Mesenchymal stem cell (in vitro differentiated cells and primary cell): Measurements from ENCODE around the gene KIF13A.
"Not testable (repeated sequence)": the region's sequence is repeated elsewhere in the genome, so short reads cannot be mapped to it uniquely, and the experiment has no call there.

ENCODE experiments used
- DNase-seq: peaks from one replicate; pipeline ENCODE4 v3.0.0-alpha.2; 2013
- H2AFZ ChIP-seq: one replicate; pipeline ENCODE4 v1.6.1; 2013; ENCODE audit warnings: low read depth, mild to moderate bottlenecking, control low read depth, inconsistent platforms, low read length, moderate library complexity
- H2AK5ac ChIP-seq: 2 replicates; pipeline ENCODE4 v1.6.1; 2013; ENCODE audit warnings: low read length, moderate library complexity, mild to moderate bottlenecking, inconsistent platforms; ENCODE audit not compliant: severe bottlenecking
- H2BK120ac ChIP-seq: one replicate; pipeline ENCODE4 v1.6.1; 2013; ENCODE audit warnings: low read depth, mild to moderate bottlenecking, inconsistent platforms, low read length, moderate library complexity
- H2BK12ac ChIP-seq, 2 experiments: one replicate each; pipeline ENCODE4 v1.6.1; 2013; ENCODE audit warnings: inconsistent platforms in 2 of 2, low read length in 2 of 2, mild to moderate bottlenecking in 2 of 2, moderate library complexity in 2 of 2, control low read depth in 1 of 2
- H2BK15ac ChIP-seq: one replicate; pipeline ENCODE4 v1.6.1; 2013; ENCODE audit warnings: mild to moderate bottlenecking, low read depth, inconsistent platforms; ENCODE audit not compliant: poor library complexity, severe bottlenecking
- H2BK5ac ChIP-seq: 2 replicates; pipeline ENCODE4 v1.6.1; 2013; ENCODE audit warnings: low read depth, mild to moderate bottlenecking, low read length, control low read depth, inconsistent platforms; ENCODE audit not compliant: poor library complexity, severe bottlenecking
- H3K14ac ChIP-seq, 2 experiments: one replicate each; pipeline ENCODE4 v1.6.1; 2013; ENCODE audit warnings: inconsistent platforms in 2 of 2, low read length in 2 of 2, control low read depth in 1 of 2, mild to moderate bottlenecking in 1 of 2, moderate library complexity in 1 of 2
- H3K18ac ChIP-seq, 2 experiments: one replicate each; pipeline ENCODE4 v1.6.1; 2013; ENCODE audit warnings: inconsistent platforms in 2 of 2, low read length in 2 of 2, control low read depth in 1 of 2, low read depth in 1 of 2, mild to moderate bottlenecking in 1 of 2
- H3K23ac ChIP-seq, 2 experiments: one replicate each; pipeline ENCODE4 v1.6.1; 2013; ENCODE audit warnings: inconsistent platforms in 2 of 2, low read length in 2 of 2, mild to moderate bottlenecking in 2 of 2, moderate library complexity in 2 of 2, control low read depth in 1 of 2
- H3K27ac ChIP-seq: 2 replicates; pipeline ENCODE4 v1.5.1; 2013; ENCODE audit warnings: mild to moderate bottlenecking, moderate library complexity, low read length, control low read depth, inconsistent platforms; ENCODE audit not compliant: poor library complexity, severe bottlenecking
- H3K27me3 ChIP-seq, 2 experiments: 2 replicates each; pipeline versions ENCODE4 v1.6.1 to v1.7.0; 2013; ENCODE audit warnings: low read length in 2 of 2, mild to moderate bottlenecking in 2 of 2, moderate library complexity in 2 of 2, control low read depth in 1 of 2, inconsistent platforms in 1 of 2; ENCODE audit not compliant: control insufficient read depth in 1 of 2, insufficient read depth in 1 of 2
- H3K36me3 ChIP-seq, 2 experiments: 2 replicates each; pipeline versions ENCODE4 v1.6.1 to v1.7.0; 2013; ENCODE audit warnings: low read length in 2 of 2, control low read depth in 1 of 2, inconsistent platforms in 1 of 2, low read depth in 1 of 2, mild to moderate bottlenecking in 1 of 2; ENCODE audit not compliant: insufficient read depth in 2 of 2, control insufficient read depth in 1 of 2
- H3K4ac ChIP-seq, 2 experiments: one replicate each; pipeline ENCODE4 v1.6.1; 2013; ENCODE audit warnings: inconsistent platforms in 2 of 2, low read length in 2 of 2, mild to moderate bottlenecking in 2 of 2, moderate library complexity in 2 of 2, control low read depth in 1 of 2, low read depth in 1 of 2
- H3K4me1 ChIP-seq: 2 replicates; pipeline ENCODE4 v1.6.1; 2013; ENCODE audit warnings: low read depth, low read length, control low read depth; ENCODE audit not compliant: control insufficient read depth, insufficient read depth
- H3K4me2 ChIP-seq: 2 replicates; pipeline ENCODE4 v1.6.1; 2013; ENCODE audit warnings: low read length, mild to moderate bottlenecking, inconsistent platforms; ENCODE audit not compliant: poor library complexity, severe bottlenecking
- H3K4me3 ChIP-seq, 2 experiments: 2 replicates each; pipeline versions ENCODE4 v1.5.1 to v1.7.0; 2013; ENCODE audit warnings: low read length in 2 of 2, mild to moderate bottlenecking in 2 of 2, control low read depth in 1 of 2, low read depth in 1 of 2; ENCODE audit not compliant: insufficient read depth in 1 of 2
- H3K79me1 ChIP-seq: replicated peaks from 2 replicates; pipeline ENCODE4 v1.6.1; 2013; ENCODE audit warnings: mild to moderate bottlenecking, control low read depth, low read length, inconsistent platforms; ENCODE audit not compliant: poor library complexity, severe bottlenecking
- H3K9ac ChIP-seq: 2 replicates; pipeline ENCODE4 v1.7.0; 2013; ENCODE audit warnings: mild to moderate bottlenecking, low read length, moderate library complexity
- H3K9me3 ChIP-seq: 2 replicates; pipeline ENCODE4 v1.7.0; 2013; ENCODE audit warnings: mild to moderate bottlenecking, low read length; ENCODE audit not compliant: control insufficient read depth
- H4K8ac ChIP-seq: one replicate; pipeline ENCODE4 v1.6.1; 2013; ENCODE audit warnings: inconsistent platforms, mild to moderate bottlenecking, low read length, moderate library complexity
- H4K91ac ChIP-seq: one replicate; pipeline ENCODE4 v1.6.1; 2013; ENCODE audit warnings: mild to moderate bottlenecking, low read length, inconsistent platforms
- WGBS: methylation state at CpG from one replicate; pipeline ENCODE4 v1.1.7; 2013; ENCODE audit warnings: mixed read lengths; 5-methylcytosine and 5-hydroxymethylcytosine counted together

Gene KIF13A

DNA sequence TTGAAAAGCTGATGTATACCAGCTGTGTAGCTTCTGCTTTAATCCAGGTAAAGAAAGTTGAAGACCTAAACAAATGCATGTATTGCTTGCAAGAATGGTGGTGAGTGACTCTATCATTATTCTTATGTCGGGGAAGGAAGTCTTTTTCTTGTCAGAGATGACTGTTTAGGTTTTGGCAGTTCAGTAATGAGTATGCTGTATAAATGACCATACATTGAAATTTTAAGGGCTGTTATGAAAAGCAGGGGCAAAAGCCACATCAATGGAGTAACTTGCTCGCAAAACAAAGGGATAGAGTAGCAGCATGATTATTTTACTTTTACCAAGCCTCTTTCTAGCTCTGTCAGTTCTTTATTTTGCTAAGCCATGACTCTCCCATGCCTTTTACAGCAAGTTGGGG is 224.8 kb downstream of the KIF13A start:
- Histone ChIP-seq H2AK5ac (no peak overlapping the region), H3K23ac (no peak overlapping the region), H3K4ac (no peak overlapping the region), H4K91ac (no peak overlapping the region), H4K8ac (no peak overlapping the region), H3K27me3 (no peaks in the 10 kb centered on the region), H3K4me3 (no peak overlapping the region), H2BK120ac (no peak overlapping the region), H3K36me3 (peaks cover 21 to 83% of the 10 kb centered on the region in 2 experiments), H3K18ac (no peak overlapping the region), H2BK5ac (no peak overlapping the region), H2BK12ac (no peak overlapping the region), H3K9me3 (no peaks in the 10 kb centered on the region), H2AFZ (no peak overlapping the region), H3K4me1 (no peaks in the 10 kb centered on the region), H3K14ac (no peak overlapping the region), H2BK15ac (no peak overlapping the region), H3K9ac (no peak overlapping the region), H3K4me2 (no peak overlapping the region), H3K79me1 (peaks cover 6% of the 10 kb centered on the region), H3K27ac (no peak overlapping the region)
- WGBS, result 99% methylated on average over 2 of the region's 2 CpGs
- DNase-seq, result no peak

DNA sequence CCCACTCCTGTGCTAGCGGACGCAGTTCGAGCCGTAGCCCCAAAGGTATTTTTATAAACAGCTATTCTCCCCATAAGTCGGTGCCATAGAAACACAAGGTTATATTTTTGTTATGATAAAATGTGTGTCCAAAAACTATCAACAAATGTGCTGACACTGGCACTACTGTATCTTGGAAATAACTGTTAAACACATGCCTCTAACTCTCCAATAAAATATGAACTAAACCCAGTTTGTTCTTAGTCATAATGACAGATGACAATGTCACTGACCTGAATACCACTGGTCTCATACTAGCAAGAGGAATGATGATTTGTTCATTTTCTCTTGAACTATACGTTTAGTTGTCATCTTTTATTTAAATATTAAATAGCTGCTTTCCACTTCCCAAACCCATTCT is 229.3 kb downstream of the KIF13A start:
- Histone ChIP-seq H3K79me1 (peaks cover 3% of the 10 kb centered on the region), H2BK15ac (no peak overlapping the region), H2BK12ac (no peak overlapping the region), H3K9me3 (no peaks in the 10 kb centered on the region), H3K14ac (no peak overlapping the region), H3K4ac (no peak overlapping the region), H4K91ac (no peak overlapping the region), H3K23ac (no peak overlapping the region), H3K4me3 (no peak overlapping the region), H3K9ac (no peak overlapping the region), H2BK5ac (no peak overlapping the region), H3K18ac (no peak overlapping the region), H3K27ac (no peak overlapping the region), H3K36me3 (peaks cover 9 to 45% of the 10 kb centered on the region in 2 experiments), H3K27me3 (no peaks in the 10 kb centered on the region), H4K8ac (no peak overlapping the region), H2AFZ (no peak overlapping the region), H2BK120ac (no peak overlapping the region), H2AK5ac (no peak overlapping the region), H3K4me2 (no peak overlapping the region), H3K4me1 (no peaks in the 10 kb centered on the region)
- no peak for DNase-seq
- no CpG with 5 or more reads among the region's 6 CpGs for WGBS

DNA sequence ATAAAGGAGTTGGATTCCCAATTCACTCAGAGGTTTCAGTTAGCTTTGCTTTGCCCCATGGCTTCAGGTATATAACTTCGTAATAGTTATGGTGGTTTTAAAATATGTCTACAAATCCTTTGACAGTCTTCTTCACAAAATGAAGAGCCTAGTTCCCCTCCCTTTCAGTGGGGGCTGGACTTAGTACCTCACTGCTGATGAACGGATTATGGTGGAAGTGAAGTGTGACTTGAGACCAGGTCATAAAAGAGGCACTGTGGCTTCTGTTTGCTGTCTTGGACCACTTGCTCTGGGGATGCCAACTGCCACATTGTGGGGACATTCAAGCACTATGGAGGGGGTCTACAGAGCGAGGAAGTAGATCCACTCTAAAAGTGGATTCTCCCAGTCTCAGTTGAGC is 233.2 kb downstream of the KIF13A start:
- no peak overlapping the region for H3K14ac ChIP-seq
- no peak overlapping the region for H2BK120ac ChIP-seq
- H3K27ac ChIP-seq, result no peak overlapping the region
- no peak overlapping the region for H3K23ac ChIP-seq
- H4K91ac ChIP-seq, result no peak overlapping the region
- H3K4ac ChIP-seq, result no peak overlapping the region
- H3K4me1 ChIP-seq, result no peaks in the 10 kb centered on the region
- no peak for DNase-seq
- no peak overlapping the region for H3K18ac ChIP-seq
- H3K4me3 ChIP-seq, result no peak overlapping the region
- H2AK5ac ChIP-seq, result no peak overlapping the region
- H4K8ac ChIP-seq, result no peak overlapping the region
- no peak overlapping the region for H3K4me2 ChIP-seq
- no peak overlapping the region for H2BK12ac ChIP-seq
- H2BK15ac ChIP-seq, result no peak overlapping the region
- H3K9ac ChIP-seq, result no peak overlapping the region
- H3K79me1 ChIP-seq, result no peaks in the 10 kb centered on the region
- no peak overlapping the region for H2AFZ ChIP-seq
- WGBS, result 74% methylated on average over 2 of the region's 3 CpGs
- peaks cover 0 to 11% of the 10 kb centered on the region in 2 experiments for H3K36me3 ChIP-seq
- no peaks in the 10 kb centered on the region for H3K27me3 ChIP-seq
- H3K9me3 ChIP-seq, result no peaks in the 10 kb centered on the region
- no peak overlapping the region for H2BK5ac ChIP-seq

DNA sequence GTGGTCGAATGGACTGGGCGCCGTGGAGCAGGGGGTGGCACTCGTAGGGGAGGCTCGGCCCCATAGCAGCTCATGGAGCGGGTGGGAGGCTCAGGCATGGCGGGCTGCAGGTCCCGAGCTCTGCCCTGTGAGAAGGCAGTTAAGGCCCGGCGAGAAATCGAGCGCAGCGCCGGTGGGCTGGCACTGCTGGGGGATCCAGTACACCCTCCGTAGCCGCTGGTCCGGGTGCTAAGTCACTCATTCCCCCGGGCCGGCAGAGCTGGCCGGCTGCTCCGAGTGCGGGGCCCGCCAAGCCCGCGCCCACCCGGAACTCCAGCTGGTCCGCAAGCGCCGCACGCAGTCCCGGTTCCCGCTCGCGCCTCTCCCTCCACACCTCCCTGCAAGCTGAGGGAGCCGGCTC is 242.1 kb downstream of the KIF13A start:
- H3K36me3 ChIP-seq, H3K9ac ChIP-seq, H3K4me2 ChIP-seq, H3K9me3 ChIP-seq, DNase-seq, H2BK5ac ChIP-seq, H2BK15ac ChIP-seq, H2BK120ac ChIP-seq, H3K23ac ChIP-seq, H3K4ac ChIP-seq, H3K18ac ChIP-seq, H2AFZ ChIP-seq, H2BK12ac ChIP-seq, H3K27me3 ChIP-seq, H3K79me1 ChIP-seq, H3K4me1 ChIP-seq, H3K4me3 ChIP-seq, H3K14ac ChIP-seq, H3K27ac ChIP-seq, H2AK5ac ChIP-seq, H4K91ac ChIP-seq, H4K8ac ChIP-seq: not testable (repeated sequence)
- 97% methylated on average over 35 of the region's 35 CpGs for WGBS
